Fibroblast of upper back skin (primary cell): Measurements from ENCODE around the gene ASMTL.
"Not testable (repeated sequence)": the region's sequence is repeated elsewhere in the genome, so short reads cannot be mapped to it uniquely, and the experiment has no call there.

Experiments
- DNase-seq: peaks from one replicate; pipeline ENCODE4 v3.0.0-alpha.2; 2013

ASMTL gene

DNA sequence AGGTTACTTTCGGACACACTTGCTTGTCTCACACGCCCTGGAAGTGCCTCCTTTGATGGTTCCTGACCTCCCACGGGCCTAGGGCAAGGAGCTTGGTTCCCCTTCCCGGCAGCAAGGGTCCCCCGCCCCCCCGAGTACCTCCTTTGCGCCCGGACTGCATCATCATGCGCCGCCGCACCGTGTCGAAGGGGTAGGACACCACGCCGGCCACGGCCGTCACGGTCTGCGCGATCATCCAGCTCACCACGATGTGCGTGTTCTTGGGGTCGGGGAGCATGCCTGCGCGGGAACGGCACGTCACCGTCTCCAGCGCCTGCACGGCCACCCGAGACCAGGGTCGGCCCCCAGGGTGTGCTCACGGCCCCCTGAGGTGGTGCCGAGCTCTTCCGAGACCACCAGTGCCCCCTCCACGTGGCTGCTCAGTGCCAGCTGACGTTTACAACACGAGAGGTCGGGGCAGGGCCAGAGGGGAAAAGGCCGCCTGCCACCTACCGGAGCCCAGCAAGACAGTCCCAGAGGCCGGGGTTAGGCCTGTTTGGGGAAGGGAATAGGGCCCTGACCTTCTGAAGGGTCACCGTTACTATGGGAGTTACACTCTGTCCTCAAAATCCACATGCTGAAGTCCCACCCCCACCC, 65.5 kb downstream of the ASMTL start:
- DNase-seq = no peak

DNA sequence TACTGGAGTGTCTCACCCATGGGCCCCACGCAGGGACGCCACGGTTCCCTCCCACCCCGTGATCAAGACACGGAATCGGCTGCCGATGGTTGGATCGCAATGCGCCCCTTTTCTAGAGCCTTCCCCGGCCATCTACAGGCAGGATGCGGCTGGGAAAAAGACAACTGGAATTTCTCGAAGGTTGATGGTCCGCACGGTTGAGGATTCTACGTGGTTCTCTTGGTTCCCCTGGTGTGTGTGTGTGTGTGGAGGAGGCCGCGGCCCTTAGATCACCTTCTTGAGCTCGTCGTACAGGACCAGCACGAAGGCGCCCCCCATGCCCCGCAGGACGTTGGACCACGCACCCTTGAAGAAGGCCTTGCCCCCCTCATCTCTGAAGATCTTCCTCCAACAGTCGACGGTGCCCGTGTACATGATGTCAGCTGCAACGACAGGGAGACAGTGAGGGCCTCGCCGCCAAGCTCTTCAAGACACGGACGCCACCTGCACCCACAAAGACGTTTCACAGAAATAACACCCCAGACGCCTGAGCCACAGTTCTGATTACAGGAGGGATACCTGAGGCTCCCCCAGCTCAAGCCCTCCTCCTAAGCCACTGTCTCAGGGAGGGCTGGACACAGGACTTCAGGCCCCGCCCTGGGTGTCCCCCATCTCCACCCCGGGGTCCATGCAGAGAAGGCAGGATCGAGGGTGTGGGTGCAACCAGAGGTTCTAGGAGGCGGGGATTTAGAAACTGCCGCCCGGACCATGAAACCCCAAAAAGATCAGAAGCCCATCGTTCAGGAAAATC, 66.2 kb downstream of the ASMTL start:
- no peak for DNase-seq

DNA sequence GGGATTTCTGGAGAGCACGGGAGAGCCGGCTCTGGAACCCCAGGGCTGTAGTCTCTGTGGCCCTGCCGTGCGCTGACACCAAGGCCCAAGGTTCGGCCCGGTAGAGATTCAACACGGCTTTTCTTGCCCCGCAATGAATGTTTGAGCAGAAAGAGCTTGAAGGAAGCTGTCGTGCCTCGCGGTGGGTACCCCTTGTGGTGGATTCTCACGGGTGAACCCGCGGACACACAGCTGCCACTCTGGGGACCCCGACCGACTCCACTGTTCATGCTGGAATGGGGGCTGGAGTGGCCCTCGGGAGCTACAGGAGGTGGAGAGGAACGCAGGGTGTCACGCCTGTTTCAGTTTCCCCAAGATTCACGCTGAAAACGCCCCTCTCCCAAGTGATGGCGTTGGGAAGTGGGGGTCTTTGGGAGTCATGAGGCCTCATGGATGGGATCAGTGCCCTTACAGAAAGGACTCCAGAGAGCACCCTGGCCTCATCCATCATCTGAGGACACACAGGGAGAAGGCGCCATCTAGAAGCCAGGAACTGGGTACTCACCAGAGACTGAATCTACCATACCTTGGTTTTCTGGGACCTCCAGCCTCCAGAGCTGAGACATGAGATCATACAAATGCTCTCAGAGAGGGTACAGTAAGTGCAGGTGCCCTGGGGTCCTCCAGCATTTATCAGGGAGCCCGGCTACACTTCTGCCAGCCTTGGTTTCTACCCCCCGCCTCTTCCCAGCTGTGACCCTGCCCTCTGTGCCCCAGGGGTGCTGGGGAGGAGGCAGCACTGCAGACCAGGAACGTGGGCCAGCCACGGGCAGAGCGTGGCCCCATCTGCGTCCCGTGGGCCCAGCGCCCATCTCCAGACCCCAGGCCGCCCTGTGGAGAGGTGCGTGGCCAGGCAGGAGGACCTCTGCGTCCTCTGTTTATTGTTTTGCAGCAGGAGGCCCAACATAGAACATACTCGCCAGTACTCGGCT, 67.2 kb downstream of the ASMTL start:
- no peak for DNase-seq

DNA sequence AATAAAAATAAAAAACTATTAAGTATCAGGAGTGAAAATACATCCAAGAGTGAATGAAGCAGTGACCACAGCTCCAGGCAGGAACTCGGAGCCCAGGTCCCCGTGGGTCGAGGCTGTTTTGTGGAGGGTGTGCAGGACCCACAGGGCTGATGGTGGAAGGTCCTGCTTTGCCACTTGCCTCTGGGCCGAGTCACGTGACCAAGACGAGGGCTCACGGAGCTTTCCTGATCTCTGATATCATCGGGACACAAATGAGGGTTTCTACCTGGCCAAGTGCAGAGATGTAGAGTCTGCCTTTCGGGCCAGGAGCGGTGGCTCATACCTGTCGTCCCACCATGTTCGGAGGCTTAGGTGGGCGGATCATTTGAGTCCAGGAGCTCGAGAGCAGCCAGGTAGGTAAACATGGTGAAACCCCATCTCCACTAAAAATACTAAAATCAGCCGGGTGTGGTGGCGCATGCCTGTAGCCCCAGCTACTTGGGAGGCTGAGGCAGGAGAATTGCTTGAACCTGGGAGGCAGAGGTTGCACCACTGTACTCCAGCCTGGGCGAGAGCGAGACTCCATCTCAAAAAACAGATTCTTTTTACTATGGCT, 68.0 kb downstream of the ASMTL start:
- no peak for DNase-seq

DNA sequence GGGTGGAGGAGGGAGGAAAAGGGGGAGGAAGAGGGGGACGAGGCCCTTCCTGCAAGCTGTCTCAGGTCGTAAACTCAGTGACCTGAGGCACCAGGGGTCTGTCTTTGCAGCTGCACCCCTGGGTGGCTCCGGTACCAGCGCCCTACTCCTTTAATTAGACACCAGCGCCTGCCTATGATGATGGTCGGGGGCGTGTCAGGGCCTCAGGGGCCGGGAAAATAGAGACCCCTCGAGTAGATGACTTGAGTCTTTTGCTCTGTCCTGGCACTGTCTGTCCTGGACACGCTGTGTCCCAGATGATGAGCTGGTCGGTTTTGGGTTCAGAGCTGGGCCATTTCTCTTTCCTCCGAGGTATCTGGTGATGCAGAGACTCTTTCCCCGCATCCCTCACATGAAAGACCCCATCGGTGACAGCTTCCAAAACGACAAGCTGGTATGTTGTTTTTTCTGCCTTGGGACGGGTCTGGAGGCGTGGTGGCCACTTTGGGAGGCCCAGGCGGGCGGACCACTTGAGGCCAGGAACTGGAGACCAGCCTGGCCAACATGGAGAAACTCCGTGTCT, 72.0 kb downstream of the ASMTL start:
- DNase-seq = no peak

DNA sequence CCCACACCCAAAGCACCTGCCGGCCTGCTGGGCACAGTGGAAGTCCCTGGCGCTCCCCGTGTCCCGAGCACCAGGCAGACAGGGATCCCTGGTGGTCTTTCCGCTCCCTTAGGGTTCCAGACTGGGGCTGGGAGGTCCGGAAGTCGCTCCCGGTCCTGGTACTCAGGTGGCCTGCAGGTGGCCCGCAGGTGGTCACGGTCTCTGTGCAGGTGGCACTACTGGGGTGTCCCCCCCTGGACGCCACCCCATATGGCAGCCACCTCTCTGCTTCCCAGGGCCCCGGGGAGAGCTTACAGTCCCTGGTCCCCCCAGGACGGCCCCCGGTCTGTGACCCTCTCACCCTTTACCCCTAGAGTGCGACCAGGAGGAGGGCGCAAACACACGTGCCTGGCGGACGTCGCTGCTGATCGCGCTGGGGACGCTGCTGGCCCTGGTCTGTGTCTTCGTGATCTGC, 74.4 kb downstream of the ASMTL start:
- no peak for DNase-seq

DNA sequence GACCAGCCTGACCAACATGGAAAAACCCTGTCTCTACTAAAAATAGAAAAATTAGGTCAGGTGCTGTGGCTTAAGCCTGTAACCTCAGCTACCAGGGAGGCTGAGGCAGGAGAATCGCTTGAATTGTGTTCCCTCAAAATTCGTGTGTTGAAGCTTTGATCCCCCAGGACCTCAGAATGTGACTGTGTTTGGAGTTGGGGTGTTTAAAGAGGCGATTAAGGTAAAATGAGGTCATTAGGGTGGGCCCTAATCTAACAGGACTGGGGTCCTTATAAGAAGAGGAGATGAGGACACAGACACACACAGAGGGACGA, 84.4 kb downstream of the ASMTL start:
- DNase-seq = no peak

DNA sequence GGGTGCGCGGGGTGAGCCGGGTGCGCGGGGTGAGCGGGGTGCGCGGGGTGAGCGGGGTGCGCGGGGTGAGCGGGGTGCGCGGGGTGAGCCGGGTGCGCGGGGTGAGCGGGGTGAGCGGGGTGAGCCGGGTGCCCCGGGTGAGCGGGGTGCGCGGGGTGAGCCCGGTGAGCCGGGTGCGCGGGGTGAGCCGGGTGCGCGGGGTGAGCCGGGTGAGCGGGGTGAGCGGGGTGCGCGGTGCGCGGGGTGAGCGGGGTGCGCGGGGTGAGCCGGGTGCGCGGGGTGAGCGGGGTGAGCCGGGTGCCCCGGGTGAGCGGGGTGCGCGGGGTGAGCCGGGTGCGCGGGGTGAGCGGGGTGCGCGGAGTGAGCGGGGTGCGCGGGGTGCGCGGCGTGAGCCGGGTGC, 86.3 kb downstream of the ASMTL start:
- DNase-seq = not testable (repeated sequence)

DNA sequence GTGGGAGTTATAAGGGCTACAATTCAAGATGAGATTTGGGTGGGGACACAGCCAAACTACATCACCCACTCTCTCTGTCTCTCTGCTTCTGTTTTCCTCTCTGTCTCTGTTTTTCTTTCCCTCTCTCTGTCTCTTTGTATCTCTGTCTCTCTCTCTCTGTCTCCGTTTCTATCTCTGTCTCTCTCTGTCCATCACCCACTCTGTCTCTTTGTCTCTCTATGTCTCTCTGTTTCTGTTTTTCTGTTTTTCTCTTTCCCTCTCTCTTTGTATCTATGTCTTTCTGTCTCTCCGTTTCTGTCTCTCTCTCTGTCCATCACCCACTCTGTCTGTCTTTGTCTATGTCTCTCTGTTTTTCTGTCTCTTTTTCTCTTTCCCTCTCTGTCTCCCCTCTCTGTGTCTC, 90.8 kb downstream of the ASMTL start:
- DNase-seq = no peak

DNA sequence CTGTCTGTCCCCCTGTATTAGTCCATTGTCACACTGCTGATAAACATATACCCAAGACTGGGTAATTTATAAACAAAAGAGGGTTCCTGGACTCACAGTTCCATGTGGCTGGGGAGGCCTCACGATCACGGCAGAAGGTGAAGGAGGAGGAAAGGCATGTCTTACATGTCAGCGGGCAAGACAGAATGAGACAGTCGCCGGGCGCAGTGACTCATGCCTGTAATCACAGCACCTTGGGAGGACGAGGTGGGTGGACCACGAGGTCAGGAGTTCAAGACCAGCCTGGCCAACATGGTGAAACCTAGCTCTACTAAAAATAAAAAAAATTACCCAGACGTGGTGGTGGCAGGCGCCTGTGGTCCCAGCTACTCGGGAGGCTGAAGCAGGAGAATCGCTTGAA, 91.4 kb downstream of the ASMTL start:
- no peak for DNase-seq

DNA sequence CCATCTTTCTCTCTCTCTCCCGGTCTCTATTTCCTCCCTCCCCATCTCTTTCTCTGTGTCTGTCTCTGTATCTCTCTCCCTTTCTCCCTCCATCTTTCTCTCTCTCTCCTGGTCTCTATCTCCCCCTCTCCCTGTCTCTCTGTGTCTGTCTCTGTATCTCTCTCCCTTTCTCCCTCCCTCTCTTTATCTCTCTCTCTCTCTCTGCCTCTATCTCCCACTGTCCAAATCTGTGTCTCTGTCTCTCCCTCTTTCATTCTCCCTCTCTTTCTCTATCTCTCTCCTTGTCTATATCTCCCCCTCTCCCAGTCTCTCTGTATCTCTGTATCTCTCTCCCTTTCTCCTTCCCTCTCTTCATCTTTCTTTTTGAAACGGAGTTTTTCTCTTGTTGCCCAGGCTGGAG, 92.5 kb downstream of the ASMTL start:
- no peak for DNase-seq

DNA sequence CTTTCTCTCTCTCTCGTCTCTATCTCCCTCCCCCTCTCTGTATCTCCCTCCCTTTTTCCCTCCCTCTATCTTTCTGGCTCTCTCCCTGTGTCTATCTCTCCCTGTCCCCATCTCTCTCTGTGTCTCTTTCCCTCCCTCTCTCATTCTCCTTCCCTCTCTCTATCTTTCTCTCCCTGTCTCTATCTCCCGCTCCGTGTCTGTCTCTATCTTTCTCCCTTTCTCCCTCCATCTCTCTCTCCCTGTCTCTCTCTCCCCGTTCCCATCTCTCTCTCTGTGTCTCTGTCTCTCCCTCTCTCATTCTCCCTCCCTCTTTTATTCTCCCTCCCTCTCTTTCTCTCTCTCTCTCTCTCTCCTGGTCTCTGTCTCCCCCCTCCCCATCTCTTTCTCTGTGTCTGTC, 93.2 kb downstream of the ASMTL start:
- DNase-seq = no peak

DNA sequence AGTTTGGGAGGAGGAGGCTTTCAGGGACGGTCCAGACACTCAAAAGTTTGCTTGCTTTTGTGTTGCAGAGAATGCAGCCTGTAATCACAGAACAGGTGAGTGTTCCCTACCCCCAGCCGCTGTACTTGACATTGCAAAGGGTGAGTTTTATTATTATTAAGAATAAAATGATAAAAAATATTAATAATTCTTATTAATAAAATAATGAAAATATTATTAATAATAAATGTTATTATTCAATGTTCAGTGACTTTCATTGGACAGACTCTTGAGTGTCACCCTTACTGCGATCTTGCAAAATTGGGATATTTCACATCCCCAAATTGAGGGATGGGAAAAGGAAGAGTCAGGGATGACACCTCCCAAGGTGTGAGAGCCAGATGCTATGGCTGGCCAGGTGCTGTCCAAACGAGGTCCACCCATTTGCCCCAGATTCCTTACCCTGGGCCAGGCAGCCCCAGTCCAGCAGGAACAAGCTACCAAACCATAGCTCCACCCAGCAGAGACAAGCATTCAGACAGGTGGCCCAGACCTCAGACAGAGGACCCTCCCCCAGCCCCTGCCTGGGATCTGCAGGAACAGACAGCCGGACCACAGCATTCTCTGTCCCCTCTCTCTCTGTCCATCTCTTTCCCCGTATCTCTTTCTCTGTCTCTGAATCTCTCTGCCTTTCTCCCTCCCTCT, 93.8 kb downstream of the ASMTL start:
- no peak for DNase-seq

DNA sequence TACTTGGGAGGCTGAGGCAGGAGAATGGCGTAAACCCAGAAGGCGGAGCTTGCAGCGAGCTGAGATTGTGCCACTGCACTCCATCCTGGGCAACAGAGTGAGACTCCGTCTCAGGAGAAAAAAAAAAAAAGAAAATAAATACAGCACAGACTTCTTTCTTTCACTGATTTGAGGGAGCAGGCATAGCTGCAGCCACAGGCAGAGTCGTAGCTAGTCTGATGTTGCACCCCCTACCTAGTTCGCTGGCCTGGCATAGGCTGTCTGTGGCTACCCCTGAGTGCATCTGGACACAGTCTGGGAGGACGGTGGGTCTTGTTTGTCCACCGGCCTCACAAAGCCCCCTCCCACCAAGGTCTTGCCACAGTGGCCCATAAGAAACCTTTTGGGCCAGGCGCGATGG, 94.7 kb downstream of the ASMTL start:
- DNase-seq = no peak

DNA sequence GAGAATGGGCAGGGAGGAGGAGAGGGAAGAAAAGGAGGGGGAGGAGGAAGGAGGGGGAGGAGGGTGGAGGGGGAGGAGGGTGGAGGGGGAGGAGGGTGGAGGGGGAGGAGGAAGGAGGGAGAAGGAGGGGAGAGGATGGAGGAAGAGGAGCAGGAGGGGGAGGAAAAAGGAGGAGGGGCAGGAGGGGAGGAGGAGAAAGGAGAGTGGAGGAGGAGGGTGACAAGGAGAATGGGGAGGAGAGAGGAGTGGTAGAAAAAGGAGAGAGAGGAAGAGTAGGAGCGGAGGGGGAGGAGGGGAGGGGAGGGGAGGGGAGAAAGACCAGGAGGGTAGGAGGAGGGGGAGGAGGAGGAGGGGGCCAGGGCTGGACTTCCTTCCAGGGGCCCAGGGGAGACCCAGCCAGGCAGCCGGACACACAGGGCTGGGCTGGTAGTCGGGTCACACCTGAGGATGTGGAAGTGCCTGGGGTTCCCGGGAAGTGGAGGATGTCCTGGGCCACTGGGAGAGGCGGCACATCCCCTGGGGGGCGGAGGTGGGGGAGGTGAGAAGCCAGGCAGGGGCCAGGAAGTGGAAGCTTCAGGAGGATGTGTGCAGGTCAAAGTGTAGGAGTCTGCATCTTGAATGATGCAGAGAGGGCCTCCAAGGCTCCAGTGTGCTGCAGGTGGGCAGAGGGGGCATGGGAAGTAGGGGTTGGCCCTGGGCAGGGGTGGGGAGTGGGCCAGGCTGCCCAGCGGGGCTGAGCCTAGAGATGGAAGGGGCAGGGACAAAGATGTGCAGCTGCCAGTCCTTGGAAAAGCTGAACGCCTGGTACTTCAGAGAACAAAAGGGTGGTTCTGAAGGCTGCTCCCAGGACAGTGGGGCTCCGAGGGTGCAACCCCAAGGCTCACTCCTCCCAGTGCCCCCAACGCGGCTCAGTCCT, 97.3 kb downstream of the ASMTL start:
- no peak for DNase-seq

DNA sequence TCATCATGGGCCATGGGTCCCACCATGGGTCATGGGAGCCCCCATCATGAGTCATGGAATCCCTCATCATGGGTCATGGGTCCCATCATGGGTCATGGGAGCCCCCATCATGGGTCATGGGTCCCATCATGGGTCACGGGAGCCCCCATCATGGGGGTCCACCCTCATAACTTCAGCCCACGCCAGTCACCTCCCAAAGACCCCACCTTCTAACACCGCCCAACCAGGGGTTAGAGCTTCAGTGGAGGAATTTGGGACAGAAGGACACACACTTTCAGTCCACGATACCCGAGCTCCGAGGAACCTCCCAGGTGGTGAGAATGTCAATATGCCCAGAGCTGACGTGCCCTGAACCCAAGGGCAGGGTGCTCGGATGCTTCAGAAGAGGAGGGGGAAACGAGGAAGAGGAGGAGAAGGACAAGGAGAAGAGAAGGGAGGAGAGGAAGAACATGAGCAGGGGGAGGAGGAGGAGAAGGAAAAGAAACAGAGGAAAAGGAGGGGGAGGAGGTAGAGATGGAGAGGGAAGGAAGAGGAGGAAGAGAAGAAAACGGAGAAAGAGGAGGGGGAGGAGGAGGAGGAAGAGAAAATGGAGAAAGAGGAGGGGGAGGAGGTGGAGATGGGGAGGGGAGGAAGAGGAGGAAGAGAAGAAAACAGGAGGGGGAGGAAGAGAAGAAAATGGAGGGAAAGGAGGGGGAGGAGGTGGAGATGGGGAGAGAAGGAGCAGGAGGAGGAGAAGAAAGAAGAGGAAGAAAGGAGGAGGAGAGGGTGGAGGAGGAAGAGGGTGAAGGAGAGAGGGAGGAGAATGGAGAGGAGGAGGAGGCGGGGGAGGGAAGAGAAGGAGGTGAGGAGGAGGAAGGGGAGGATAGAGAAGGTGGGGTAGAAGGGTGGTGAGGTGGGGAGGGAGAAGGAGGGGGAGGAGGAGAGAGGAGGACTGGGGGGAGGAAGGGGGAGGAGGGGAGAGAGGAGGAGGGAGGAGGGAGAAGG, 98.4 kb downstream of the ASMTL start:
- no peak for DNase-seq
